GM13976 (cell line): ENCODE data around the gene MICB.

Source experiments
- DNase-seq: peaks from one replicate; pipeline ENCODE4 v3.0.0; 2012; ENCODE audit warnings: low spot score
- in situ Hi-C: fragments of 300-500 bp; cut with MboI; formaldehyde crosslinking; loops from one replicate; pipeline ENCODE4 v1.12.0; 2022; ENCODE audit warnings: low sequenced_read_pairs, mixed read lengths, inconsistent platforms; ENCODE audit not compliant: unreplicated experiment
- TF ChIP-seq, protein P1 (sequence below): IDR thresholded peaks from 2 replicates; pipeline ENCODE4 v1.5.1; 2012; ENCODE audit warnings: borderline replicate concordance, mild to moderate bottlenecking; ENCODE audit not compliant: insufficient read depth; ENCODE audit errors: extremely low read depth, missing control alignments, control extremely low read depth

The MICB gene

GRCh38 chr6:31532644-31533454 lies 34.9 kb downstream of the MICB start:
- TF ChIP-seq, protein P1, sequence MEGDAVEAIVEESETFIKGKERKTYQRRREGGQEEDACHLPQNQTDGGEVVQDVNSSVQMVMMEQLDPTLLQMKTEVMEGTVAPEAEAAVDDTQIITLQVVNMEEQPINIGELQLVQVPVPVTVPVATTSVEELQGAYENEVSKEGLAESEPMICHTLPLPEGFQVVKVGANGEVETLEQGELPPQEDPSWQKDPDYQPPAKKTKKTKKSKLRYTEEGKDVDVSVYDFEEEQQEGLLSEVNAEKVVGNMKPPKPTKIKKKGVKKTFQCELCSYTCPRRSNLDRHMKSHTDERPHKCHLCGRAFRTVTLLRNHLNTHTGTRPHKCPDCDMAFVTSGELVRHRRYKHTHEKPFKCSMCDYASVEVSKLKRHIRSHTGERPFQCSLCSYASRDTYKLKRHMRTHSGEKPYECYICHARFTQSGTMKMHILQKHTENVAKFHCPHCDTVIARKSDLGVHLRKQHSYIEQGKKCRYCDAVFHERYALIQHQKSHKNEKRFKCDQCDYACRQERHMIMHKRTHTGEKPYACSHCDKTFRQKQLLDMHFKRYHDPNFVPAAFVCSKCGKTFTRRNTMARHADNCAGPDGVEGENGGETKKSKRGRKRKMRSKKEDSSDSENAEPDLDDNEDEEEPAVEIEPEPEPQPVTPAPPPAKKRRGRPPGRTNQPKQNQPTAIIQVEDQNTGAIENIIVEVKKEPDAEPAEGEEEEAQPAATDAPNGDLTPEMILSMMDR: no peak
- DNase-seq: no peak
- in situ Hi-C loops: no loop called here

DNA sequence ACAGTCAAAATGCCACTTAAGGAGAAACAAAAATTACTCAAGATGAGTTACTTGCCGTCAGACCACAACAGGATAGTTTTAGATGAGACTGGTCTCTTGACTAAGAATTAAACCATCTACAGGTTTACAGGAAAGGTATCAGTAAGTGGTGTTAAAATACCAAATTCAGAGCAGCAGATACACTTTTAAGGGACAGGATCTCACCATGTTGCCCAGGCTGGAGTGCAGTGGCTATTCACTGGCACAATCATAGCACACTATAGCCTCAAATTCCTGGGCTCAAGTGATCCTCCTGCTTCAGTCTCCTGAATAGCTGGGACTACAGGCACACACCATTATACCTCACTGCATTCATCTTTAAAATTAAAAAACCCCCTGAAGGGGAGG lies 35.5 kb downstream of the MICB start:
- in situ Hi-C loops: no loop called here
- TF ChIP-seq, protein P1: no peak
- DNase-seq: no peak

GRCh38 chr6:31534011-31534410 lies 36.1 kb downstream of the MICB start:
- in situ Hi-C loops: no loop called here
- no peak for DNase-seq
- TF ChIP-seq, protein P1: no peak

DNA sequence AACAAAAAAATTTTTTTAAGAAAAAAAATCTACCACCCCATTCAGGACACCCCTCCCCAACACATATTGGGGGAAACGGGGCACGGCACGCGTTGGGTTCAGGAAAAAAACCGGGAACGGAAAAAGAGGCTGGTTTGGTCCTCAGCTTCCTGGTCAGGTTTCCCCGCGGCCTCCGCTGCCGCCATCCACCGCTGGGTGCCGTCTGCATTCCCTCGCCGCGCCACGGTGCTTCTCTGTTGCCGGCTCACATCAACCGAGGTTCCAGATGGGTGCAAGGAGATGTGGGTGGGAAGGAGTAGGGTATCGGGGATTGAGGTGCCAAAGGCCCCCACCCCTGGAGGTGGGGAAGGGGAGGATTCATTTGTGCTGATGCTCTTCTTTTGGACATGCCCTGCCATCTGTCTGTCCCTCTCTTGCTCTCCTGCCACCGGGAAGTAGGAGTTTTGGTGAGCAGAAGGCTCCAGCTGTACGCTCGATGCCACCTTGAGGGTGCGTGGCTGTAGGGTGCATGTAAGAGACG lies 36.6 kb downstream of the MICB start:
- in situ Hi-C loops: no loop called here

DNA sequence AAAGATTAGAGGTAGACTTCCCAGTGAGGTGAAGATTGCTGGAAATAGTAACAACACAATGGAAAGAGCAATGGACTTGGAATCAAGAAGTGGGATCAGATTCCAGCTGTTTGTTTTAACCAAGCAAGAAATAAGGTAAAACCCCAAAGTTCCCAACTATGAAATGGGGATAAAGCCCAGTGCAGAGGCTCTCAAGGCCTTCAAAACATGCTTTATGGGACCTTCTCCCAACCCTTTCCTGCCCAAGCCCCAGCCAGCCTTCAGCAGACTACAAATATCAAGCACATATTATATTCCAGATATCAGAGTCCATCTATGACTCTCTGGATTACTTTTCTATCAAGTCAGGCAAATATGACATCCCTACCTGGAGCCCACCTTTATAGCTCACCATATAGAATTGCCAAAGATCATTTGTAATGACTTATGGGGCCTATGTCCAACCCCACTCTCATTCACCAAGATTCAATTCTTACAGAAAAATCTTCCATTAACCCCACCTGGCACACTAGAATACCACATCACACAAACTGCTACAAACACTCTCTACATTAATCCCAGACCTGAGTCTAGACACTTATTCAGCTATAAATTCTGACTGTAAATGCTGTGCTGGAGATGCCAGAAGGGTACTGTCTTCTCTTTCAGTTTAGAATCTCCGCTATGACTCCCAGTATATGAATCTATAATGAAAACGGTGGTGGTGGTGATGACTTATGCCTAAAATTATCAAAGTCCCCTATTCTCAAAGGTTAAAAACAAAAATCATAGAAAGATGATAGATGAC lies 37.8 kb downstream of the MICB start:
- TF ChIP-seq, protein P1: no peak
- in situ Hi-C loops: no loop called here

More for the DNA sequence above, 36.6 kb downstream of the MICB start:
- no peak for DNase-seq
- TF ChIP-seq, protein P1: no peak

GRCh38 chr6:31538805-31539400 lies 41.0 kb downstream of the MICB start:
- in situ Hi-C loops: no loop called here
- no peak for DNase-seq
- TF ChIP-seq, protein P1: no peak

More for the DNA sequence above, 37.8 kb downstream of the MICB start:
- DNase-seq: no peak
